Choroid plexus epithelial cell (primary cell): Measurements from ENCODE around the gene RBFOX2.

ENCODE experiments used
- DNase-seq: peaks from one replicate; pipeline ENCODE4 v3.0.0-alpha.2; 2010; ENCODE audit warnings: low read depth
- H3K4me3 ChIP-seq: 2 replicates; pipeline ENCODE4 v1.5.1; 2011; ENCODE audit warnings: low read depth, mild to moderate bottlenecking, control low read depth, low read length, moderate library complexity
- CTCF ChIP-seq: conservative IDR thresholded peaks from 2 replicates; pipeline ENCODE4 v1.5.1; 2011; ENCODE audit warnings: low read depth, mild to moderate bottlenecking, control low read depth, inconsistent platforms, low read length, moderate library complexity

RBFOX2 gene

GRCh38 chr22:35697142-35697541, 331.5 kb downstream of the RBFOX2 start:
- DNase-seq: no peak
- H3K4me3 ChIP-seq: no peak overlapping the region
- no peak for TF ChIP-seq CTCF

- DNase-seq: no peak
- no peak for TF ChIP-seq CTCF
- H3K4me3 ChIP-seq: no peak overlapping the region
These were observed 333.4 kb downstream of the RBFOX2 start for GRCh38 chr22:35695202-35695601.

- no peak overlapping the region for H3K4me3 ChIP-seq
- TF ChIP-seq CTCF: no peak
- no peak for DNase-seq
These were observed 338.6 kb downstream of the RBFOX2 start for GRCh38 chr22:35690001-35690400.

- no peak for TF ChIP-seq CTCF
- DNase-seq: no peak
- H3K4me3 ChIP-seq: no peak overlapping the region
These were observed 339.5 kb downstream of the RBFOX2 start for GRCh38 chr22:35688913-35689675.
